ENCODE data around the gene PCSK9.

The PCSK9 gene

DNA sequence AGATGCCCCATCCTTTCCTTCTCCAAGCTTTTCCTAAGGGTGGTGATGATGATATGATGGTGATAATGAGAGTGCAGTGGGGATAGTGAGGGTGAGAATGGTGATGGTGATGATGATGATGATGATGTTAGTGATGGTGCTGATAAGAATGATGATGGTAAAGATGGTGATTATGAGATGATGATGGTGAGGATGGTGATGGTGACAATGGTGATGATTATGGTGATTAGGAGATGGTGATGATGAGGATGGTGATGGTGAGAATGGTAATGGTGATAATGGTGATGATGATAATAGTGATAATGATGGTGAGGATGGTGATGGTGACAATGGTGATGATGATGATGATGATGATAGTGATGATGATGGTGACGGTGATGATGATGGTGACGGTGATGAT is 36.7 kb upstream of the PCSK9 start:
- H4K20me1 ChIP-seq (ENCODE audit: insufficient read depth, low read length) = no peaks in the 10 kb centered on the region
- H3F3A ChIP-seq (ENCODE audit: insufficient read depth, low read length) = no peaks in the 10 kb centered on the region
- H3K79me2 ChIP-seq (ENCODE audit: insufficient read depth, low read length) = no peaks in the 10 kb centered on the region
- no peak overlapping the region for H2AFZ ChIP-seq (ENCODE audit: low read length)
- H3K4me1 ChIP-seq (ENCODE audit: insufficient read depth, low read length, severe bottlenecking) = peaks cover 7% of the 10 kb centered on the region
- H3K27ac ChIP-seq (ENCODE audit: low read depth, low read length, poor library complexity, severe bottlenecking) = no peak overlapping the region
- H3K9me3 ChIP-seq (ENCODE audit: low read length) = no peaks in the 10 kb centered on the region
- no peaks in the 10 kb centered on the region for H3K9me2 ChIP-seq (ENCODE audit: low read depth, low read length)
- H3K27me3 ChIP-seq (ENCODE audit: insufficient read depth, low read length) = peaks cover 10% of the 10 kb centered on the region
- no peak overlapping the region for H3K9ac ChIP-seq (ENCODE audit: low read length)
- no peak overlapping the region for H3K4me3 ChIP-seq (ENCODE audit: low read depth, low read length, poor library complexity, severe bottlenecking)
- no peak for TF ChIP-seq EZH2 (IDR thresholded peaks at IDR 0.05; ENCODE audit: borderline replicate concordance, low read length)
- TF ChIP-seq CTCF (IDR thresholded peaks at IDR 0.05; ENCODE audit: low read length) = no peak
- no peaks in the 10 kb centered on the region for H3K36me3 ChIP-seq (ENCODE audit: insufficient read depth, low read length)
- H3K4me2 ChIP-seq (ENCODE audit: low read length) = no peak overlapping the region

GRCh38 chr1:55005351-55006140 is 33.8 kb upstream of the PCSK9 start:
- TF ChIP-seq CTCF (IDR thresholded peaks at IDR 0.05; ENCODE audit: low read length) (no peak), EZH2 (IDR thresholded peaks at IDR 0.05; ENCODE audit: borderline replicate concordance, low read length) (no peak)

GRCh38 chr1:55006931-55007330 is 32.4 kb upstream of the PCSK9 start:
- H4K20me1 ChIP-seq (ENCODE audit: insufficient read depth, low read length) = no peaks in the 10 kb centered on the region
- no peak overlapping the region for H3K4me3 ChIP-seq (ENCODE audit: low read depth, low read length, poor library complexity, severe bottlenecking)
- no peak overlapping the region for H3K9ac ChIP-seq (ENCODE audit: low read length)
- no peaks in the 10 kb centered on the region for H3K79me2 ChIP-seq (ENCODE audit: insufficient read depth, low read length)
- H3K27me3 ChIP-seq (ENCODE audit: insufficient read depth, low read length) = peaks cover 7% of the 10 kb centered on the region; the same call in 1 of the 2 replicates
- H2AFZ ChIP-seq (ENCODE audit: low read length) = no peak overlapping the region
- H3K9me2 ChIP-seq (ENCODE audit: low read depth, low read length) = no peaks in the 10 kb centered on the region
- H3K36me3 ChIP-seq (ENCODE audit: insufficient read depth, low read length) = no peaks in the 10 kb centered on the region
- no peaks in the 10 kb centered on the region for H3F3A ChIP-seq (ENCODE audit: insufficient read depth, low read length)
- no peaks in the 10 kb centered on the region for H3K9me3 ChIP-seq (ENCODE audit: low read length)
- H3K4me1 ChIP-seq (ENCODE audit: insufficient read depth, low read length, severe bottlenecking) = no peaks in the 10 kb centered on the region
- no peak overlapping the region for H3K4me2 ChIP-seq (ENCODE audit: low read length)
- H3K27ac ChIP-seq (ENCODE audit: low read depth, low read length, poor library complexity, severe bottlenecking) = no peak overlapping the region
- TF ChIP-seq CTCF (IDR thresholded peaks at IDR 0.05; ENCODE audit: low read length) (no peak), EZH2 (IDR thresholded peaks at IDR 0.05; ENCODE audit: borderline replicate concordance, low read length) (no peak)

More at GRCh38 chr1:55005351-55006140, 33.8 kb upstream of the PCSK9 start:
- H3K36me3 ChIP-seq (ENCODE audit: insufficient read depth, low read length) = no peaks in the 10 kb centered on the region
- H3K9me3 ChIP-seq (ENCODE audit: low read length) = no peaks in the 10 kb centered on the region
- H3K4me3 ChIP-seq (ENCODE audit: low read depth, low read length, poor library complexity, severe bottlenecking) = no peak overlapping the region
- no peaks in the 10 kb centered on the region for H3K9me2 ChIP-seq (ENCODE audit: low read depth, low read length)
- no peak overlapping the region for H3K9ac ChIP-seq (ENCODE audit: low read length)
- H3K27ac ChIP-seq (ENCODE audit: low read depth, low read length, poor library complexity, severe bottlenecking) = no peak overlapping the region
- H3K4me2 ChIP-seq (ENCODE audit: low read length) = no peak overlapping the region
- peaks cover 10% of the 10 kb centered on the region for H3K27me3 ChIP-seq (ENCODE audit: insufficient read depth, low read length)
- no peak overlapping the region for H2AFZ ChIP-seq (ENCODE audit: low read length)
- H3F3A ChIP-seq (ENCODE audit: insufficient read depth, low read length) = no peaks in the 10 kb centered on the region
- no peaks in the 10 kb centered on the region for H4K20me1 ChIP-seq (ENCODE audit: insufficient read depth, low read length)
- H3K79me2 ChIP-seq (ENCODE audit: insufficient read depth, low read length) = no peaks in the 10 kb centered on the region
- no peaks in the 10 kb centered on the region for H3K4me1 ChIP-seq (ENCODE audit: insufficient read depth, low read length, severe bottlenecking)

Data from OCI-LY1 (cell line).